VCaP (cell line): ENCODE data around the gene SOX13.

Experiments used
- H3K27ac ChIP-seq: fragments of 450-650 bp; 2 replicates; pipeline ENCODE4 v1.5.1; 2017
- CTCF ChIP-seq: fragments of 450-650 bp; conservative IDR thresholded peaks from 2 replicates; pipeline ENCODE4 v1.5.1; 2017; ENCODE audit warnings: mild to moderate bottlenecking, moderate library complexity

The SOX13 gene

GRCh38 chr1:204103431-204103741, 30.5 kb downstream of the SOX13 start:
- H3K27ac ChIP-seq = peak overlapping the region; percentile 72
- no peak for TF ChIP-seq CTCF

- TF ChIP-seq CTCF = no peak
- peak overlapping the region; percentile 72 for H3K27ac ChIP-seq
Observed at GRCh38 chr1:204104331-204105130, 31.6 kb downstream of the SOX13 start.

- H3K27ac ChIP-seq = peak overlapping the region; percentile 72; the same call in 1 of the 2 replicates
- no peak for TF ChIP-seq CTCF
Observed at GRCh38 chr1:204105131-204105515, 32.2 kb downstream of the SOX13 start.

DNA sequence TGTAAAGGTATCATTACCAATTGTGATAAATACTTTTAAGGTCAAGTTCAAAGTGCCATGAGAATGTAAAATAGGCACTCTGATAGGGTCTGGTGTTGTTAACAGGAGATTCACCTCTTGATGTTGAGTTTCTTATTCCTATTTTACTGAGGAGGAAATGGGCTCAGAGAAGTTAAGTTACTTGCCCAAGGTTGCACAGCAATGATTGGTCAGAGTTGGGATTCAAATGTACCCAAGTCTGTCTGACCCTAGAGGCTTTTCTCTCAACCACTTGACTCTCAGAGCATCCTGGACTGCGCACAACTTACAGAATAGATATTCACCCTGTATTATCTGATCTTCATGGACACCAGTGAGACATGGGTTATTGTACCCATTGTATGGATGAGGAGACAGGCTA, 33.9 kb downstream of the SOX13 start:
- no peak for TF ChIP-seq CTCF
- no peak overlapping the region for H3K27ac ChIP-seq

GRCh38 chr1:204107892-204108291, 35.0 kb downstream of the SOX13 start:
- no peak overlapping the region; the same call in 1 of the 2 replicates for H3K27ac ChIP-seq
- TF ChIP-seq CTCF = no peak

GRCh38 chr1:204108312-204109141, 35.6 kb downstream of the SOX13 start:
- no peak for TF ChIP-seq CTCF

DNA sequence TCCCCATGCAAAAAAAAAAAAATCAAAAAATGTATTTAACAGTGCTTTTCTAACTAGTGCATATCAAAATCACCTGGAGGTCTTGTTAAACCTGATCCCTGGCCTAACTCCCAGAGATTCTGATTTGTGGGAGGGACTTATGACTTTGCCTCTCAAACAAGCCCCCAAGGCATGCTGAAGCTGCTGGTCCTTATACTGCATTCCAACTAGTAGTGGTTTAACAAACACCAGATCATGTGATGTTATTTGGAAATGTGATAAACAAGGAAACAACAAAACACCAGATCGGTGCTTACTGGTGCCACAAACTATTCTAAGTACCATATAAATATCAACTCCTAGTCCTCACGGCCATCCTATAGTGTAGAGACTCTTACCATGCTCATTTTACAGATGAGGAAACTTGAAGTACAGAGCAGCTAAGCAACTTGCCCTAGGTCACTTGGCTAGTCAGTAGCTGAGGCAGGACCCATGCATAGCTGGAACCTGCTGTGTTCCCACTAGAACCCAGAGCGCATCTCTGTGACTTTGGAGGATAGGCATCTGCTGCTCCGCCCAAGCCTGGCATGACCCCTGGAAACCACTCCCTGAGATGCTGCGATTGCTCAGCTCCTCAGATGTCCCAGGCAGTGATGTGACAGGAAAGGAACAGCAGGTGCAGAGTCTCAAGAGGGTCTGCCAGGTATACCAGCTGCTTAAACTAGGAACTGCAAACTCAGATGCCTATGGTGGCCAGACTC, 38.1 kb downstream of the SOX13 start:
- TF ChIP-seq CTCF = no peak
- no peak overlapping the region for H3K27ac ChIP-seq

More at GRCh38 chr1:204108312-204109141, 35.6 kb downstream of the SOX13 start:
- H3K27ac ChIP-seq = peak overlapping the region; percentile 40
